Dermis microvascular lymphatic vessel endothelial cell (primary cell): Measurements from ENCODE around the gene CFAP46. TPM values are rescaled to one million over a fixed set of nuclear protein-coding genes. Genes with fewer than 3 reads are reported as not detected.
"Not testable (repeated sequence)": the region's sequence is repeated elsewhere in the genome, so short reads cannot be mapped to it uniquely, and the experiment has no call there.

Experiments used
- DNase-seq, 2 donors: peaks; one replicate each; pipeline versions ENCODE4 v3.0.0 to v3.0.0-alpha.2; 2010; ENCODE audit warnings: low read depth in 2 of 2
- total RNA-seq: library from RNA; depleted of rRNA; stranded (reverse); fragments of >200 nt; gene quantifications from 2 replicates; pipeline ENCODE4 v1.2.1, GENCODE V29; 2014

The CFAP46 gene
- total RNA-seq, 1 donor from 2014 or later, result 1.2 TPM

- no peak for DNase-seq
Observed at GRCh38 chr10:132901351-132901750, 41.0 kb downstream of the CFAP46 start.

- no peak for DNase-seq
Observed at GRCh38 chr10:132900211-132900756, 42.1 kb downstream of the CFAP46 start.

GRCh38 chr10:132899751-132900065, 42.7 kb downstream of the CFAP46 start:
- DNase-seq, result no peak

GRCh38 chr10:132899054-132899750, 43.2 kb downstream of the CFAP46 start:
- no peak for DNase-seq

- no peak for DNase-seq
Observed at GRCh38 chr10:132898391-132899053, 43.8 kb downstream of the CFAP46 start.

- no peak for DNase-seq
Observed at GRCh38 chr10:132897516-132898381, 44.6 kb downstream of the CFAP46 start.

GRCh38 chr10:132893786-132894185, 48.6 kb downstream of the CFAP46 start:
- peak in 1 of 2 donors; percentile 37 for DNase-seq

- DNase-seq, result no peak
Observed at GRCh38 chr10:132893090-132893489, 49.3 kb downstream of the CFAP46 start.

- no peak for DNase-seq
Observed at GRCh38 chr10:132892004-132892403, 50.4 kb downstream of the CFAP46 start.

- no peak for DNase-seq
Observed at GRCh38 chr10:132891368-132891767, 51.0 kb downstream of the CFAP46 start.

GRCh38 chr10:132890301-132890700, 52.1 kb downstream of the CFAP46 start:
- no peak for DNase-seq

- DNase-seq, result no peak
Observed at GRCh38 chr10:132889556-132889955, 52.8 kb downstream of the CFAP46 start.

- no peak for DNase-seq
Observed at GRCh38 chr10:132888898-132889490, 53.4 kb downstream of the CFAP46 start.

GRCh38 chr10:132888446-132888845, 53.9 kb downstream of the CFAP46 start:
- DNase-seq, result not testable (repeated sequence)

- DNase-seq, result no peak
Observed at GRCh38 chr10:132886211-132887099, 55.9 kb downstream of the CFAP46 start.

- DNase-seq, result no peak
Observed at GRCh38 chr10:132885451-132886210, 56.7 kb downstream of the CFAP46 start.

GRCh38 chr10:132884691-132885271, 57.6 kb downstream of the CFAP46 start:
- DNase-seq, result no peak

- no peak for DNase-seq
Observed at GRCh38 chr10:132884041-132884440, 58.3 kb downstream of the CFAP46 start.

GRCh38 chr10:132883391-132883881, 58.9 kb downstream of the CFAP46 start:
- DNase-seq, result no peak
